ENCODE measurements around the gene MIGA1. TPM values are rescaled to one million over a fixed set of nuclear protein-coding genes. Genes with fewer than 3 reads are reported as not detected.

Gene MIGA1
- total and polyA plus RNA-seq, 9 of the 15 experiments (the other 6 are each of a cell fraction or from before 2014, with no cell fraction given) = 1.6 to 5.1 (median 2.9) TPM

GRCh38 chr1:77881061-77881460, 101.6 kb downstream of the MIGA1 start:
- Histone ChIP-seq H3K27ac (ENCODE audit: extremely low read depth, low read depth, low read length) (no peak overlapping the region), H4K20me1 (replicated peaks; ENCODE audit: control insufficient read depth, insufficient read depth, low read length) (no peaks in the 10 kb centered on the region), H3K79me2 (ENCODE audit: control insufficient read depth, insufficient read depth, low read length) (no peaks in the 10 kb centered on the region), H3K36me3 (ENCODE audit: control insufficient read depth, insufficient read depth, low read length) (no peaks in the 10 kb centered on the region), H3K9me3 (replicated peaks; ENCODE audit: control insufficient read depth, insufficient read depth, low read depth, low read length) (no peaks in the 10 kb centered on the region), H3K4me1 (replicated peaks in 1 of 2; ENCODE audit: control insufficient read depth in 2 of 2, insufficient read depth in 2 of 2, low read length in 2 of 2) (no peaks in the 10 kb centered on the region), H3K9ac (ENCODE audit: insufficient read depth in 1 of 2, low read depth in 2 of 2, low read length in 2 of 2) (no peak overlapping the region), H3K4me2 (ENCODE audit: insufficient read depth, low read length) (no peak overlapping the region), H3K4me3 (no peak overlapping the region), H3K27me3 (ENCODE audit: control insufficient read depth in 2 of 2, insufficient read depth in 2 of 2, low read length in 2 of 2) (no peaks in the 10 kb centered on the region), H2AFZ (ENCODE audit: low read depth, low read length) (no peak overlapping the region), H3K9me1 (ENCODE audit: control insufficient read depth, insufficient read depth, low read length) (no peaks in the 10 kb centered on the region)
- ATAC-seq (no peak), DNase-seq (ENCODE audit: extremely low read depth in 1 of 4, low spot score in 3 of 4) (no peak), FAIRE-seq (no peak)
- TF ChIP-seq ZZZ3 (IDR thresholded peaks at IDR 0.05) (no peak), NKRF (IDR thresholded peaks at IDR 0.05; ENCODE audit: borderline replicate concordance) (no peak), EP400 (IDR thresholded peaks at IDR 0.05) (no peak), GABPA (tag; conservative IDR thresholded peaks at IDR 0.05; ENCODE audit: low read depth) (no peak), CGGBP1 (CRISPR knock-in tag; IDR thresholded peaks at IDR 0.05) (no peak), PHTF2 (CRISPR knock-in tag; IDR thresholded peaks at IDR 0.05) (no peak), GABPB1 (CRISPR knock-in tag; IDR thresholded peaks at IDR 0.05) (no peak), RNF2 (IDR thresholded peaks at IDR 0.05) (no peak), GTF2E2 (tag; IDR thresholded peaks at IDR 0.05) (no peak), ZNF589 (CRISPR knock-in tag; IDR thresholded peaks at IDR 0.05; ENCODE audit: low read depth) (no peak), RFX7 (CRISPR knock-in tag; IDR thresholded peaks at IDR 0.05) (no peak), ZNF696 (CRISPR knock-in tag; conservative IDR thresholded peaks at IDR 0.05) (no peak), PRPF4 (IDR thresholded peaks at IDR 0.05; ENCODE audit: insufficient read depth, low read depth, low read length, poor library complexity, severe bottlenecking) (no peak), ZBED1 (IDR thresholded peaks at IDR 0.05) (no peak), RFX5 (IDR thresholded peaks at IDR 0.05; ENCODE audit: low read depth, low read length) (no peak), ZNF133 (CRISPR knock-in tag; IDR thresholded peaks at IDR 0.05) (no peak)
- TF ChIP-seq, protein P1, sequence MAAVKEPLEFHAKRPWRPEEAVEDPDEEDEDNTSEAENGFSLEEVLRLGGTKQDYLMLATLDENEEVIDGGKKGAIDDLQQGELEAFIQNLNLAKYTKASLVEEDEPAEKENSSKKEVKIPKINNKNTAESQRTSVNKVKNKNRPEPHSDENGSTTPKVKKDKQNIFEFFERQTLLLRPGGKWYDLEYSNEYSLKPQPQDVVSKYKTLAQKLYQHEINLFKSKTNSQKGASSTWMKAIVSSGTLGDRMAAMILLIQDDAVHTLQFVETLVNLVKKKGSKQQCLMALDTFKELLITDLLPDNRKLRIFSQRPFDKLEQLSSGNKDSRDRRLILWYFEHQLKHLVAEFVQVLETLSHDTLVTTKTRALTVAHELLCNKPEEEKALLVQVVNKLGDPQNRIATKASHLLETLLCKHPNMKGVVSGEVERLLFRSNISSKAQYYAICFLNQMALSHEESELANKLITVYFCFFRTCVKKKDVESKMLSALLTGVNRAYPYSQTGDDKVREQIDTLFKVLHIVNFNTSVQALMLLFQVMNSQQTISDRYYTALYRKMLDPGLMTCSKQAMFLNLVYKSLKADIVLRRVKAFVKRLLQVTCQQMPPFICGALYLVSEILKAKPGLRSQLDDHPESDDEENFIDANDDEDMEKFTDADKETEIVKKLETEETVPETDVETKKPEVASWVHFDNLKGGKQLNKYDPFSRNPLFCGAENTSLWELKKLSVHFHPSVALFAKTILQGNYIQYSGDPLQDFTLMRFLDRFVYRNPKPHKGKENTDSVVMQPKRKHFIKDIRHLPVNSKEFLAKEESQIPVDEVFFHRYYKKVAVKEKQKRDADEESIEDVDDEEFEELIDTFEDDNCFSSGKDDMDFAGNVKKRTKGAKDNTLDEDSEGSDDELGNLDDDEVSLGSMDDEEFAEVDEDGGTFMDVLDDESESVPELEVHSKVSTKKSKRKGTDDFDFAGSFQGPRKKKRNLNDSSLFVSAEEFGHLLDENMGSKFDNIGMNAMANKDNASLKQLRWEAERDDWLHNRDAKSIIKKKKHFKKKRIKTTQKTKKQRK (IDR thresholded peaks at IDR 0.05; ENCODE audit: borderline replicate concordance, low read depth, low read length) = no peak
- TF ChIP-seq, protein P2, sequence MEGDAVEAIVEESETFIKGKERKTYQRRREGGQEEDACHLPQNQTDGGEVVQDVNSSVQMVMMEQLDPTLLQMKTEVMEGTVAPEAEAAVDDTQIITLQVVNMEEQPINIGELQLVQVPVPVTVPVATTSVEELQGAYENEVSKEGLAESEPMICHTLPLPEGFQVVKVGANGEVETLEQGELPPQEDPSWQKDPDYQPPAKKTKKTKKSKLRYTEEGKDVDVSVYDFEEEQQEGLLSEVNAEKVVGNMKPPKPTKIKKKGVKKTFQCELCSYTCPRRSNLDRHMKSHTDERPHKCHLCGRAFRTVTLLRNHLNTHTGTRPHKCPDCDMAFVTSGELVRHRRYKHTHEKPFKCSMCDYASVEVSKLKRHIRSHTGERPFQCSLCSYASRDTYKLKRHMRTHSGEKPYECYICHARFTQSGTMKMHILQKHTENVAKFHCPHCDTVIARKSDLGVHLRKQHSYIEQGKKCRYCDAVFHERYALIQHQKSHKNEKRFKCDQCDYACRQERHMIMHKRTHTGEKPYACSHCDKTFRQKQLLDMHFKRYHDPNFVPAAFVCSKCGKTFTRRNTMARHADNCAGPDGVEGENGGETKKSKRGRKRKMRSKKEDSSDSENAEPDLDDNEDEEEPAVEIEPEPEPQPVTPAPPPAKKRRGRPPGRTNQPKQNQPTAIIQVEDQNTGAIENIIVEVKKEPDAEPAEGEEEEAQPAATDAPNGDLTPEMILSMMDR (IDR thresholded peaks at IDR 0.05 in 2 of 3, conservative IDR thresholded peaks at IDR 0.05 in 1 of 3; ENCODE audit: insufficient read depth in 2 of 3, low read depth in 1 of 3, low read length in 3 of 3) = no peak
- WGBS (ENCODE audit: insufficient coverage, low coverage, missing lambda C conversion rate) = 90% methylated on average over 1 of the region's 1 CpG
- BruUV-seq (replicated peaks) = no TSS peak
- in situ Hi-C loops (cut with MboI) (no loop called here), intact Hi-C loops (cut with micrococcal nuclease) (no loop called here)
- ChIA-PET CTCF (ENCODE audit: low intra/inter-chr PET ratio) (no interaction called here), POLR2A (no interaction called here)

All from K562 (cell line).